ENCODE measurements around the gene NCAM1. TPM values are rescaled to one million over a fixed set of nuclear protein-coding genes. Genes with fewer than 3 reads are reported as not detected.

Gene NCAM1
- total and polyA plus RNA-seq, 2 experiments from 2014 or later: 0.76 to 1.6 TPM

DNA sequence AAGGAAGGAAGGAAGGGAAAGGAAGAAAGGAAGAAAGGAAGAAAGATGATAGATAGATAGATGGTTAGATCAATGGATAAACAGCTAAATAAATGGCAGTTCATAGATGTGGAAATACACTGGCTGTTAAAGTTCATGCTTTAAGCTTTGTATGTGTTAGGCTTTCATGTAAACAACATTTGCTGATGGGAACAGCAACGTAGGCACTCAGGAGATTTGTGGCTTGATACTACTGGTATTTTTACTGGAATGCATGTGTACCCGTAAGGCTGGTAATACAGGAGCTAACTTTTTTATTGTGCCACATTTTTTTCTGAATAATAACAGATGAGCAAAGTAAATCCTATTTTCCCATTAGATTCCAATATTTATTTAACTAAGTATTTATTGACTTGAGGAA, 85.6 kb downstream of the NCAM1 start (continued):
- TF ChIP-seq, protein P1, sequence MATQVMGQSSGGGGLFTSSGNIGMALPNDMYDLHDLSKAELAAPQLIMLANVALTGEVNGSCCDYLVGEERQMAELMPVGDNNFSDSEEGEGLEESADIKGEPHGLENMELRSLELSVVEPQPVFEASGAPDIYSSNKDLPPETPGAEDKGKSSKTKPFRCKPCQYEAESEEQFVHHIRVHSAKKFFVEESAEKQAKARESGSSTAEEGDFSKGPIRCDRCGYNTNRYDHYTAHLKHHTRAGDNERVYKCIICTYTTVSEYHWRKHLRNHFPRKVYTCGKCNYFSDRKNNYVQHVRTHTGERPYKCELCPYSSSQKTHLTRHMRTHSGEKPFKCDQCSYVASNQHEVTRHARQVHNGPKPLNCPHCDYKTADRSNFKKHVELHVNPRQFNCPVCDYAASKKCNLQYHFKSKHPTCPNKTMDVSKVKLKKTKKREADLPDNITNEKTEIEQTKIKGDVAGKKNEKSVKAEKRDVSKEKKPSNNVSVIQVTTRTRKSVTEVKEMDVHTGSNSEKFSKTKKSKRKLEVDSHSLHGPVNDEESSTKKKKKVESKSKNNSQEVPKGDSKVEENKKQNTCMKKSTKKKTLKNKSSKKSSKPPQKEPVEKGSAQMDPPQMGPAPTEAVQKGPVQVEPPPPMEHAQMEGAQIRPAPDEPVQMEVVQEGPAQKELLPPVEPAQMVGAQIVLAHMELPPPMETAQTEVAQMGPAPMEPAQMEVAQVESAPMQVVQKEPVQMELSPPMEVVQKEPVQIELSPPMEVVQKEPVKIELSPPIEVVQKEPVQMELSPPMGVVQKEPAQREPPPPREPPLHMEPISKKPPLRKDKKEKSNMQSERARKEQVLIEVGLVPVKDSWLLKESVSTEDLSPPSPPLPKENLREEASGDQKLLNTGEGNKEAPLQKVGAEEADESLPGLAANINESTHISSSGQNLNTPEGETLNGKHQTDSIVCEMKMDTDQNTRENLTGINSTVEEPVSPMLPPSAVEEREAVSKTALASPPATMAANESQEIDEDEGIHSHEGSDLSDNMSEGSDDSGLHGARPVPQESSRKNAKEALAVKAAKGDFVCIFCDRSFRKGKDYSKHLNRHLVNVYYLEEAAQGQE (IDR thresholded peaks at IDR 0.05; ENCODE audit: unreplicated experiment): no peak
- TF ChIP-seq STAT1 (IDR thresholded peaks at IDR 0.05; ENCODE audit: unreplicated experiment) (no peak), CREB1 (CRISPR knock-in tag; IDR thresholded peaks at IDR 0.05; ENCODE audit: low read depth) (no peak)

DNA sequence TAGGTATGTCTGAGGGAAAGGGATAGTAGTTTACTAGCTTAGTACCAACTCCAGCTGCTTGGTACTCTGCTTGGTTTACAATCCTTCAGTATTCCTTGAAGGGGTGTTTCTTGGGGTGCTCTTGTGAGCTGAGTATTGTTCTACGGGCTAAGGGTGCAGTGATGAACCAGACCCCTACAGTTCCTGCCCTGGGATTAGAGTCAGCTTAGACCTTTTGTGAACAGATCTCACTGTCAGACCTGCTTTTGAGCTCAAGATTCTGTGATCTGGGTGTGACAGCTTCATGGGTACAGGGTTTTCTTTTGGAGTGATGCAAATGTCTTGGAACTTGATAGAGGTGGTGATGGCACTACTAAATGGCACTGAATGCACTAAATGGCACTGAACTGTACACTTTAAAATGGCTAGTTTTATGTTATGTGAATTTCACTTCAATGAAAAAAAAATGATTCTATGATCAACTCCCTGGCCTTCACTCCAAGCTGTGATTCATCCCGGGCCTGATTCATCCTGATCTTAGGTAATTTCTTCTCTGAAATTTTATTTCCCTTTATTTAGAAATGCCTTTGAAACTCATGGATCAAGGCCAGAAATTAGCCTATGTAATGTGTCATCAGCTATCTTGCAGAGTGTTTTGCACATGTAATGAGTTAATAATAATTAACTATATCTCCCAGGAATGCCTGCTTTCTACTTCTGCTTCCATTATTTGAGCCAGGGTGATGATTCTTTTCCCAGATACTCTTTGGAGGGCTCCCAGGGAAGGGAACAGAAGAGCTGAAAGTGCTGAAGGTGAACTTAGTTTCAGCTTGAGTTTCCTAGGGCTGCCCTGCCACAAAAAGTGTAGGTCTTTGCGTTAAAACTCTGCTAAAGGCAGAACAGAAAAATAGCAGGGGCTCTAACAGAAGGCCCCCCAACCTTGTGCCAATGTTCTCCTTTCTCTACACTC, 87.9 kb downstream of the NCAM1 start:
- Histone ChIP-seq H4K20me1 (replicated peaks; ENCODE audit: insufficient read depth) (no peaks in the 10 kb centered on the region), H3K27me3 (ENCODE audit: insufficient read depth) (no peaks in the 10 kb centered on the region), H2AFZ (no peak overlapping the region), H3F3A (replicated peaks; ENCODE audit: low read depth) (no peaks in the 10 kb centered on the region), H3K79me2 (replicated peaks; ENCODE audit: insufficient read depth) (no peaks in the 10 kb centered on the region), H3K4me1 (ENCODE audit: insufficient read depth) (no peaks in the 10 kb centered on the region), H3K4me2 (no peak overlapping the region), H3K4me3 (no peak overlapping the region), H3K27ac (ENCODE audit: low read depth) (no peak overlapping the region), H3K9me2 (ENCODE audit: insufficient read depth) (no peaks in the 10 kb centered on the region), H3K36me3 (ENCODE audit: insufficient read depth) (no peaks in the 10 kb centered on the region)
- Mint-ChIP-seq H3K4me1 (no peaks in the 10 kb centered on the region), H3K27ac (no peak overlapping the region), H3K4me3 (no peak overlapping the region), H3K27me3 (ENCODE audit: insufficient read depth, low read depth, poor library complexity) (no peaks in the 10 kb centered on the region), H3K9me3 (peaks cover 6% of the 10 kb centered on the region; the same call in 2 of the 3 replicates), H3K36me3 (ENCODE audit: low read depth) (no peaks in the 10 kb centered on the region)
- DNase-seq (ENCODE audit: low spot score) (no peak), ATAC-seq (no peak)
- TF ChIP-seq, protein P2, sequence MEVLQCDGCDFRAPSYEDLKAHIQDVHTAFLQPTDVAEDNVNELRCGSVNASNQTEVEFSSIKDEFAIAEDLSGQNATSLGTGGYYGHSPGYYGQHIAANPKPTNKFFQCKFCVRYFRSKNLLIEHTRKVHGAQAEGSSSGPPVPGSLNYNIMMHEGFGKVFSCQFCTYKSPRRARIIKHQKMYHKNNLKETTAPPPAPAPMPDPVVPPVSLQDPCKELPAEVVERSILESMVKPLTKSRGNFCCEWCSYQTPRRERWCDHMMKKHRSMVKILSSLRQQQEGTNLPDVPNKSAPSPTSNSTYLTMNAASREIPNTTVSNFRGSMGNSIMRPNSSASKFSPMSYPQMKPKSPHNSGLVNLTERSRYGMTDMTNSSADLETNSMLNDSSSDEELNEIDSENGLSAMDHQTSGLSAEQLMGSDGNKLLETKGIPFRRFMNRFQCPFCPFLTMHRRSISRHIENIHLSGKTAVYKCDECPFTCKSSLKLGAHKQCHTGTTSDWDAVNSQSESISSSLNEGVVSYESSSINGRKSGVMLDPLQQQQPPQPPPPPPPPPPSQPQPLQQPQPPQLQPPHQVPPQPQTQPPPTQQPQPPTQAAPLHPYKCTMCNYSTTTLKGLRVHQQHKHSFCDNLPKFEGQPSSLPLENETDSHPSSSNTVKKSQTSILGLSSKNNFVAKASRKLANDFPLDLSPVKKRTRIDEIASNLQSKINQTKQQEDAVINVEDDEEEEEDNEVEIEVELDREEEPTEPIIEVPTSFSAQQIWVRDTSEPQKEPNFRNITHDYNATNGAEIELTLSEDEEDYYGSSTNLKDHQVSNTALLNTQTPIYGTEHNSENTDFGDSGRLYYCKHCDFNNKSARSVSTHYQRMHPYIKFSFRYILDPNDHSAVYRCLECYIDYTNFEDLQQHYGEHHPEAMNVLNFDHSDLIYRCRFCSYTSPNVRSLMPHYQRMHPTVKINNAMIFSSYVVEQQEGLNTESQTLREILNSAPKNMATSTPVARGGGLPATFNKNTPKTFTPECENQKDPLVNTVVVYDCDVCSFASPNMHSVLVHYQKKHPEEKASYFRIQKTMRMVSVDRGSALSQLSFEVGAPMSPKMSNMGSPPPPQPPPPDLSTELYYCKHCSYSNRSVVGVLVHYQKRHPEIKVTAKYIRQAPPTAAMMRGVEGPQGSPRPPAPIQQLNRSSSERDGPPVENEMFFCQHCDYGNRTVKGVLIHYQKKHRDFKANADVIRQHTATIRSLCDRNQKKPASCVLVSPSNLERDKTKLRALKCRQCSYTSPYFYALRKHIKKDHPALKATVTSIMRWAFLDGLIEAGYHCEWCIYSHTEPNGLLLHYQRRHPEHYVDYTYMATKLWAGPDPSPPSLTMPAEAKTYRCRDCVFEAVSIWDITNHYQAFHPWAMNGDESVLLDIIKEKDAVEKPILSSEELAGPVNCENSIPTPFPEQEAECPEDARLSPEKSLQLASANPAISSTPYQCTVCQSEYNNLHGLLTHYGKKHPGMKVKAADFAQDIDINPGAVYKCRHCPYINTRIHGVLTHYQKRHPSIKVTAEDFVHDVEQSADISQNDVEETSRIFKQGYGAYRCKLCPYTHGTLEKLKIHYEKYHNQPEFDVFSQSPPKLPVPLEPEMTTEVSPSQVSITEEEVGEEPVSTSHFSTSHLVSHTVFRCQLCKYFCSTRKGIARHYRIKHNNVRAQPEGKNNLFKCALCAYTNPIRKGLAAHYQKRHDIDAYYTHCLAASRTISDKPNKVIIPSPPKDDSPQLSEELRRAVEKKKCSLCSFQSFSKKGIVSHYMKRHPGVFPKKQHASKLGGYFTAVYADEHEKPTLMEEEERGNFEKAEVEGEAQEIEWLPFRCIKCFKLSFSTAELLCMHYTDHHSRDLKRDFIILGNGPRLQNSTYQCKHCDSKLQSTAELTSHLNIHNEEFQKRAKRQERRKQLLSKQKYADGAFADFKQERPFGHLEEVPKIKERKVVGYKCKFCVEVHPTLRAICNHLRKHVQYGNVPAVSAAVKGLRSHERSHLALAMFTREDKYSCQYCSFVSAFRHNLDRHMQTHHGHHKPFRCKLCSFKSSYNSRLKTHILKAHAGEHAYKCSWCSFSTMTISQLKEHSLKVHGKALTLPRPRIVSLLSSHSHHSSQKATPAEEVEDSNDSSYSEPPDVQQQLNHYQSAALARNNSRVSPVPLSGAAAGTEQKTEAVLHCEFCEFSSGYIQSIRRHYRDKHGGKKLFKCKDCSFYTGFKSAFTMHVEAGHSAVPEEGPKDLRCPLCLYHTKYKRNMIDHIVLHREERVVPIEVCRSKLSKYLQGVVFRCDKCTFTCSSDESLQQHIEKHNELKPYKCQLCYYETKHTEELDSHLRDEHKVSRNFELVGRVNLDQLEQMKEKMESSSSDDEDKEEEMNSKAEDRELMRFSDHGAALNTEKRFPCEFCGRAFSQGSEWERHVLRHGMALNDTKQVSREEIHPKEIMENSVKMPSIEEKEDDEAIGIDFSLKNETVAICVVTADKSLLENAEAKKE (CRISPR knock-in tag; IDR thresholded peaks at IDR 0.05): no peak
- TF ChIP-seq POLR2AphosphoS5 (IDR thresholded peaks at IDR 0.05; ENCODE audit: low read depth) (no peak), NANOG (IDR thresholded peaks at IDR 0.05; ENCODE audit: borderline replicate concordance) (no peak), JUNB (IDR thresholded peaks at IDR 0.05; ENCODE audit: unreplicated experiment) (no peak), EZH2 (IDR thresholded peaks at IDR 0.05; ENCODE audit: low read depth, unreplicated experiment) (no peak), ZNF331 (CRISPR knock-in tag; IDR thresholded peaks at IDR 0.05; ENCODE audit: low read depth) (no peak), CREB1 (CRISPR knock-in tag; IDR thresholded peaks at IDR 0.05; ENCODE audit: low read depth) (no peak), ZNF114 (CRISPR knock-in tag; IDR thresholded peaks at IDR 0.05) (no peak)
- TF ChIP-seq, protein P3, sequence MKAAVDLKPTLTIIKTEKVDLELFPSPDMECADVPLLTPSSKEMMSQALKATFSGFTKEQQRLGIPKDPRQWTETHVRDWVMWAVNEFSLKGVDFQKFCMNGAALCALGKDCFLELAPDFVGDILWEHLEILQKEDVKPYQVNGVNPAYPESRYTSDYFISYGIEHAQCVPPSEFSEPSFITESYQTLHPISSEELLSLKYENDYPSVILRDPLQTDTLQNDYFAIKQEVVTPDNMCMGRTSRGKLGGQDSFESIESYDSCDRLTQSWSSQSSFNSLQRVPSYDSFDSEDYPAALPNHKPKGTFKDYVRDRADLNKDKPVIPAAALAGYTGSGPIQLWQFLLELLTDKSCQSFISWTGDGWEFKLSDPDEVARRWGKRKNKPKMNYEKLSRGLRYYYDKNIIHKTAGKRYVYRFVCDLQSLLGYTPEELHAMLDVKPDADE (IDR thresholded peaks at IDR 0.05): no peak
